Activated CD8-positive, alpha-beta memory T cell treated with anti-CD3 and anti-CD28 coated beads for 24 hours (primary cell): ENCODE results near the gene GLCE.
"Not testable (repeated sequence)": the region's sequence is repeated elsewhere in the genome, so short reads cannot be mapped to it uniquely, and the experiment has no call there.

ENCODE experiments used
- DNase-seq: peaks from one replicate; pipeline ENCODE4 v3.0.0-alpha.2; 2020

The GLCE gene

GRCh38 chr15:69302087-69302486 is 141.7 kb downstream of the GLCE start:
- not testable (repeated sequence) for DNase-seq

DNA sequence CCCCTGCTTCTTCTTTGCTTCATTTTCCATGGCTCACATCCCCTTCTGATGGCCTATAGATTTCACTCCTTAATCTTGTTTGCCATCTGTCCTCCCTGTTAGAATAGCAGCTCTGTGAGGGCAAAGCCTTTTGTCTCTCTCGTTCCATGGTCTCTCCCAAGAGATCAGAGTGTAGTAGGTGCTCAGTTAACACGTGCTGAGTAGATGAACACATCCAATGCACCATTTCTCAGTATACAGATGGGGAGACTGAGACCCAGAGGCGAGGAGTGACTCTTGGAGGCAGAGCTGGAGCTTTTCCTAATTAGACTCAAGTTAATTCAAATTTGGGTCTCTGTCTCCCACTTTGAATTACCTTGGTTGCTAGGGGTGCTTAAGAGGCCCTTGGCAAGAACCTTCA is 142.5 kb downstream of the GLCE start:
- DNase-seq, result no peak

GRCh38 chr15:69303337-69304181 is 143.1 kb downstream of the GLCE start:
- DNase-seq, result no peak

DNA sequence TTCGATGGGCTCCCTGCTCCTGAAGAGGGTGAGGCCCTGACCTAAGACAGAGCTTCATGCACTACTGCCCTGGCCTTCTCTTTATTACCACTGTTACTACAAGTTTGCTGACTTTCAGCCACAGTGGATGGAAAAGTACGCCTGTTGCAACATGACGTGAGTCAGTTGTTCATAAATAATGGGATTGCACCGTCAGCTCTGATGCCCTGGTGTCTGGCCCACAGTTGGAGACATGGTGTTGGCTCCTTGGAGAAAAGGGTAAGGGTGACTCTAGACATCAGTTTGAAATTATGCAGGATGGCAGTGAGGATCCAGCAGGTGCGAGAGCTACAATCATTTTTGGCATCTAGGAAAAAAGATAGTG is 143.7 kb downstream of the GLCE start:
- no peak for DNase-seq

- no peak for DNase-seq
These were observed 144.9 kb downstream of the GLCE start for GRCh38 chr15:69305204-69305931.

GRCh38 chr15:69305933-69306568 is 145.6 kb downstream of the GLCE start:
- no peak for DNase-seq

DNA sequence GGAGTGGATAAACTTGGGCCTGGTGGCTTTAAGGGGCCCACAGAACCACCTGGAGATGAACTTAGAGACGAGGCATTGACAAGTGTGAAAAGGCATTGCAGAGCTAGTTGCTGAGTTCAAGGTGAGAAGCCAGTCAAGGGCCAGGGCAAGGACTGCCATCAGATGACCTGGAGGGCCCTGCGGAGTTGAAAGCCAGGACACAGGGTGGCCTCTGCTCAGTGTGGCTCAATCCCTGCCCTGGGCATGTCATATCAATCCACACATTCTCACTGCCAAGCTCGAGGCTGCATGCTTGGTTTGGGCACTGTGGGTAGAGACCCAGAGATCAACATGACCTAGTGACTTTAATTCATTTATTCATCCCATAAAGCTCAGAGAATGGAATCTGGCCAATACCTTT is 147.5 kb downstream of the GLCE start:
- DNase-seq, result no peak

DNA sequence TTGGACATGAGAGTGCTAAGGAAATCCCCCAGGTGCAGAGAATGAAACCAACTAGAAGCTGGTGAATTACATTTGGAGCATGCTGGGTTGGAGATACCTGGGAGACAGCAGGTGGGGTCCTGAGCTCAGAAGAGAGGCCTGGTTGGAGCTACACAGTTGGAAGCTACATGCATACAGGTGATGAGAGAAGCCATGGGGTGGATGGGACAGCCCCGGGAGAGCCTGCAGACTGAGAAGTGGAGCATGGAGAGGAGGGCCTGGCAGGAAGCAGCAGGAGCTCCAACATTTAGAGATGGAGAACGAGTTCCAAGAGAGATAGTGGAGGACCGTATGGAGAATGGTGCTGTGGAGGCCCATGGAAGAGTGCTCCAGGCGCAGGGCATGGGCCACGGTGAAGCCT is 148.5 kb downstream of the GLCE start:
- no peak for DNase-seq

GRCh38 chr15:69311319-69311721 is 150.9 kb downstream of the GLCE start:
- DNase-seq, result no peak

GRCh38 chr15:69313432-69314000 is 153.1 kb downstream of the GLCE start:
- DNase-seq, result no peak

DNA sequence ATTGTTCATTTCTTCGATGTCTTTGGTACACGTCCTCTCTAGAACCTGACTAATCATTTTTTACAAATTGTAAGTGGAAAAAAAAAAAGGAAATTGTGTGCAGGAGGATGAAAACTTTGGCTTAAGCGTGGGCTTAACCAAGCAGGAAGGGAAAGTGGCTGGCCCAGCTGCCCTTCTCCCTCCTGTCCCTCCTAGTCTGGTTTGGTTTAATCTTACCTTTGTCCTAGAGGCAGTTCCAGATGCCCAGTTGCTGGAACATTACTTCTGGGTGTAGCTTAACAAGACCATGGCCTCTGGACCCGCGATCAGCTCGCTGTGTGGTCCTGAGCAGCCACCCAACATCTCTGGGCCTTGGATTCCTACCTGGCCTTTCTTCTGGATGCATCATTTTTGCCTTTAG is 153.7 kb downstream of the GLCE start:
- no peak for DNase-seq

- no peak for DNase-seq
These were observed 154.3 kb downstream of the GLCE start for GRCh38 chr15:69314736-69315135.

DNA sequence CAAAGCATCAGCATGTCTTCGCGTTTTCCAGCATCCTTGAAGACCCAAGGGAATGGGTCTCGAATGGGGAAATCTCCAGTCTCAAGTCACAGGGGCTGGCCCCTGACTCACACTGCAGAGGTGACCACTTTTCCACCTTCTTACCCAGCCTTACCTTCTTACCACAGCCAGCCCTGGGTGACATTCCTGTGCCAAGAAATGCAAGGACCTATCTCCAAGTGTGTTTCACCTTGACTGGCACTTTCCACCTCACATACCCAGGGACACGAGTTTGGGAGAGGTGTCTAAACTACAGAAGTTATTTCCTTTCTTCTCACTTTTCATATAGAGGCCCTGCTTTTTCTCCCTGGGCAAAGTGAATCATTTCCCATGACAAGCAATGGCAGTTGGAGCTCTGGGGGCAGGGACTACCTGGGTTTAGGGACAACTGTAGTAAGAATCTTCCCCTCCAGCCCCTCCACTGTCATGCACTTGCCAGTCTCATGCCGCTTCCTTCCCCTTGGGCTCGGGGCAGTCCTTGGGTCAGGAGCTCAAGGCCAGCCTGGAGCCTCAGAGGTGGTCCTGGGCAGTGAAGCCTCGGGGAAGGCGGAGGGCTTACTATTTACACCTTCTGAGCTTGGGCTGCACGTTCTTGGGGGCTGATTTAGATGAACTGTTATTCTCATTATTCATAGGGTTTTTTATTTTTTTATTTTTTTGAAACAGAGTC is 155.1 kb downstream of the GLCE start:
- DNase-seq, result no peak

DNA sequence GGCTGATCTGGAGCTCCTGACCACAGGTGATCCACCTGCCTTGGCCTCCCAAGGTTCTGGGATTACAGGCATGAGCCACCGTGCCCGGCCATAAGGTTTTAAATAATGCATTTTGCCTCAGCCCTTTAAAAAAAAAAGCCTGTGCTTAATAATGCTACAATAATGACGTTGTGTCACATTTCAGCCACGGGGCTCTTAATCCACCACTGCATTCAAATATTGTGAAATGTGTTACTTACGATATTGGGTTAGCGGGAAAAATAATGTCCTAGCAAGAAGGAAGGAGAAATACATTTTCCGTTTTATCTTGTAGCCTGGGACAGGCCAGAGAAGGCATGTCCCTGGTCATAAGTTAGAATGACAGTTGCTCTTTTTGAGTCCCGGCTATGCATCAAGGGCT is 155.9 kb downstream of the GLCE start:
- no peak for DNase-seq

GRCh38 chr15:69317392-69317841 is 157.0 kb downstream of the GLCE start:
- no peak for DNase-seq

DNA sequence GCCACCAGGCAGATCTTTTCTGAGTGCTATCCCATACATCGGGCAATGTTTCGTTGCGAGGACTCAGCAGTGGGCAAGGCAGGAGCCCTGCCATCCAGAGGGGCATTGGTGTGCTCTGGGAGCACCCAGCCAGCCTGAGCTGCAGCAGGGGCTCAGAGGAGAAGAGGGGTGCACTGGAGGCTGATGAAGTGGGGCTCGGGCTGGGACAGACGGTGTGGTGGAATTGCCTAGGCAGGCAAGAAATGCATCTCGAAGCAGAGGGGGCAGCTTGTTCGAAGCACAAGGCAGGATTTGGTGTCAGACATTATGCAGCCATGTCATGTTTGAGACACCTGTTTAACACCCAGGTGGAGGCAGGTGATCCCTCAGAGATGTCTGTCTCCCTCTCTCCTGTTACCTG is 157.6 kb downstream of the GLCE start:
- DNase-seq, result no peak

- DNase-seq, result no peak
These were observed 159.2 kb downstream of the GLCE start for GRCh38 chr15:69319384-69320375.

- DNase-seq, result no peak
These were observed 160.6 kb downstream of the GLCE start for GRCh38 chr15:69320977-69321554.
